Stimulated activated naive B cell treated with anti-CD40 and anti-IgM and Interleukin-4, amounts not matched to agents 10 μg/mL and 1 μg/mL and 100 μg/mL, for 72 hours (primary cell): ENCODE data around the gene TTC33.
"Not testable (repeated sequence)": the region's sequence is repeated elsewhere in the genome, so short reads cannot be mapped to it uniquely, and the experiment has no call there.

ENCODE experiments used
- ATAC-seq, 2 donors: fragments of 150-1000 bp; cut with Tn5 transposase; replicated peaks; 2 replicates each; pipeline ENCODE4 v1.10.0; 2021; ENCODE audit warnings: moderate library complexity in 1 of 2
- DNase-seq: peaks from one replicate; pipeline ENCODE4 v3.0.0; 2021
- H3K27ac Mint-ChIP-seq: one replicate; pipeline ENCODE4 v1.8.0; 2022; ENCODE audit warnings: mild to moderate bottlenecking, mixed read lengths
- H3K27me3 Mint-ChIP-seq, 2 donors: one replicate each; pipeline ENCODE4 v1.8.0; 2022; ENCODE audit warnings: mixed read lengths in 2 of 2
- H3K36me3 Mint-ChIP-seq, 2 donors: one replicate each; pipeline ENCODE4 v1.8.0; 2022; ENCODE audit warnings: mixed read lengths in 2 of 2, mild to moderate bottlenecking in 1 of 2
- H3K4me1 Mint-ChIP-seq, 2 donors: one replicate each; pipeline ENCODE4 v1.8.0; 2022; ENCODE audit warnings: mixed read lengths in 2 of 2, mild to moderate bottlenecking in 1 of 2
- H3K4me3 Mint-ChIP-seq, 2 donors: one replicate each; pipeline ENCODE4 v1.8.0; 2022; ENCODE audit warnings: mild to moderate bottlenecking in 2 of 2, mixed read lengths in 2 of 2, moderate library complexity in 1 of 2
- H3K9me3 Mint-ChIP-seq, 2 donors: one replicate each; pipeline ENCODE4 v1.8.0; 2022; ENCODE audit warnings: mixed read lengths in 2 of 2, mild to moderate bottlenecking in 1 of 2

TTC33 gene, protein sequence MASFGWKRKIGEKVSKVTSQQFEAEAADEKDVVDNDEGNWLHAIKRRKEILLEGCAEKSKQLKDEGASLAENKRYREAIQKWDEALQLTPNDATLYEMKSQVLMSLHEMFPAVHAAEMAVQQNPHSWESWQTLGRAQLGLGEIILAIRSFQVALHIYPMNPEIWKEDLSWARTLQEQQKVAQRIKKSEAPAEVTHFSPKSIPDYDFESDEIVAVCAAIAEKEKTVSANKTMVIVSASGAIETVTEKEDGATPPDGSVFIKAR

GRCh38 chr5:40755407-40756365 is at the start of gene TTC33:
Gene TTC33, minus strand, starts transcription at chr5:40755961. Its CDS starts 8,943 bp downstream, at chr5:40747018.
- ATAC-seq = peak; percentile 92 to 94
- peak; percentile 92 for DNase-seq
- Mint-ChIP-seq H3K36me3 (peaks cover 6 to 19% of the 10 kb centered on the region in 2 donors), H3K4me1 (peaks cover 11 to 16% of the 10 kb centered on the region in 2 donors), H3K4me3 (no peak within 1 kb of the TSS), H3K9me3 (no peaks in the 10 kb centered on the region), H3K27me3 (no peaks in the 10 kb centered on the region), H3K27ac (no peak within 1 kb of the TSS)

DNA sequence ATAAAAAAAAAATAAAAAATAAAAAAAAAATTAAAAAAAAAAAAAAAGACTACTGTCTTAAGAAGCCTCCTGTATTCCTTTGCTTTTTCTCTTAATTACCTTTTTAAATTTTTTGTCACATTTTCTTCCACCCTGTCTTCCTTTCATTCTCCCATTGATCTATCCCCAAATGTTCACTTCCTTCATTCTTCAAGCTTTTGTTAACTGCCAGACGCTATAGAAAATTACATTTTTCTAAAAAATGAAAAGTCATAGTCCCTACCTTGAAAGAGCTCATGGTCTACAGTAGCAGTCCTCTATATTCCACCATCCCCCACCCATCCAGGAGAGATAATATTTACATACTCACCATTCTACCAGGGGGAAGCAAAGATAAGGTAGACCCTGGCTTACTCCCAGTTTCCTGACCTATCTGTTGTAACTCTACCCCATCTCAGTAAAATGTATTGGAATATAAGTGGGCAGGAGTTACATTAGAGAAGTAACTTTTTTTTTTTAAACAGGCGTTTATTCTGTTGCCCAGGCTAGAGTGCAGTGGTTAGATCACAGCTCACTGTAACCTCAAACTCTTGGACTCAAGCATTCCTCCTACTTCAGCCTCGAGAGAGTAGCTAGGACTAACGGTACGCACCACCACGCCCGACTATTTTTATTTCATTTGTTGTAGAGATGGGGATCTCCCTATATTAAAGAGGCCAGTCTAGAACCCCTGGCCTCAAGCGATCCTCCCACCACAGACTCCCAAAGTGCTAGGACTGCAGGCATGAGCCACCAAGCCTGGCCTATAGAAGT is 46.2 kb upstream of the TTC33 start:
- Mint-ChIP-seq H3K27me3 (no peaks in the 10 kb centered on the region), H3K36me3 (no peaks in the 10 kb centered on the region), H3K4me3 (no peak overlapping the region), H3K27ac (no peak overlapping the region), H3K4me1 (peaks cover 0 to 6% of the 10 kb centered on the region in 2 donors), H3K9me3 (no peaks in the 10 kb centered on the region)
- DNase-seq = no peak
- ATAC-seq = no peak

DNA sequence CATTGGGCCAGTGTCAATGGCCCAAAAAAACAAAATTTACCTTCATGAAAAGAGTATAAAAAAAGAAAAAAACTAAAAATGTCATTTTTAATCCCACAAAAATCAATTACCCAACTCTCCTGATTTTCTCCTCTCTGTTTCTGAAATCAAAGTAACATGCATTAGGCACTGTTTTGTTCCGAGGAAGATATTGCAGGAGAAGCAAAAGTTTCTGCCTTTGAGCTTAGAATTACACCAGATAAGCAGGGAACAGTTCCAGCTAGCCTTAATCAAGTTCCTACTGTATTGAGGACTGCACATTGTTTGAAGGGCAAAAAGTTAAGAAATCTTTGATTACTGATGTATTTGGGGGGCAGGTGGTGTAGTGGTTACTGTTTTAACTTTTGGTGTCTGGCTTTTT is 43.5 kb upstream of the TTC33 start:
- Mint-ChIP-seq H3K36me3 (peaks cover 7 to 12% of the 10 kb centered on the region in 2 donors), H3K27ac (peak overlapping the region; percentile 97), H3K27me3 (no peaks in the 10 kb centered on the region), H3K4me1 (peaks cover 9 to 28% of the 10 kb centered on the region in 2 donors), H3K4me3 (no peak overlapping the region), H3K9me3 (no peaks in the 10 kb centered on the region)
- no peak for ATAC-seq
- DNase-seq = no peak

GRCh38 chr5:40798801-40799210 is 43.0 kb upstream of the TTC33 start:
- Mint-ChIP-seq H3K27me3 (no peaks in the 10 kb centered on the region), H3K4me3 (peak overlapping the region; percentile 92 to 95), H3K4me1 (peaks cover 12 to 33% of the 10 kb centered on the region in 2 donors), H3K27ac (peak overlapping the region; percentile 97), H3K9me3 (no peaks in the 10 kb centered on the region), H3K36me3 (peaks cover 9 to 16% of the 10 kb centered on the region in 2 donors)
- ATAC-seq = no peak
- DNase-seq = no peak

DNA sequence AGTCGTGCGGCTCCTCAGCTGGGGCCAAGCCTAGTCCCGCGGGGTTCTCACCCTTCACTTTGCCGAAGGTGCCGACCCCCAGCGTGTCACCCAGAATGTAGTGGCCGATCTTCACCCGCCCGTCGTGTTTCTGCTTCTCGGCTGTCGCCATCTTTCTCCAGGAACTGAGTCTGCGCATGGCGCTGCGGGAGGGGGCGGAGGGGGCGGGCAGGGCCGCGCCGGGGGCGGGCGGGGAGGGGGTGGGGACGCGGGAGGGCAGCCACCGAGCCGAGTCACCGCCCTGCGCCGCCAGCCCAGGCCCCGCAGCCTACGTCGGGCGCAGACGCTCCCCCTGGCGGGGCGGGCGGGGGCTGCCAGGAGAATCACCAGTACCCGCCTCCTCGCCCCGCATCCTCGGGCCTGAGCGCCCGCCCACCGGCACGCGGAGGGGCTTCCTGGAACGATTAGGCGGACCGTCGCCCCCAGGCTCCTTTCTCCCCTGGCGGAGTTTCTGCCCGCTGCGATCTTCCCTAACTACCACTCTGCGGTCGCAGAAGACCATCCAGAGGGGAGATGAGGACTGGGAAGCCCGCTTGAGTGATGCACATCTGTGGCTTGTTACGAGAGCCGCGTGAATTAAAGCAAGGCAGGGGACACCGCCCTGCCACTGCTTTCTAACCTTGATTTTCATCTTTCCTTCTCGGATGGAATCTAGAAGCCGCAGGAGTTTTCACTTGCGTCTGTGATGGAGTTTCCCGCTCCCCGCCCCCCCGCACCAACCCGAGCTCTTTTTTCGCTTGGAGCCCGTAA is 42.4 kb upstream of the TTC33 start, which contains the start of gene PRKAA1:
Gene PRKAA1, minus strand, starts transcription at position 363 of the 789 bp plus-strand sequence. Its CDS starts 185 bp downstream, at position 178.
- ATAC-seq = peak; percentile 92 to 95
- Mint-ChIP-seq H3K27ac (peak within 1 kb of the TSS; percentile 97), H3K27me3 (no peaks in the 10 kb centered on the region), H3K4me1 (peaks cover 15 to 39% of the 10 kb centered on the region in 2 donors), H3K4me3 (peak within 1 kb of the TSS; percentile 92 to 95), H3K9me3 (no peaks in the 10 kb centered on the region), H3K36me3 (peaks cover 9 to 20% of the 10 kb centered on the region in 2 donors)
- DNase-seq = peak; percentile 84

GRCh38 chr5:40797273-40798011 is 41.7 kb upstream of the TTC33 start:
- ATAC-seq (peak; percentile 56 to 60), DNase-seq (peak; percentile 64)
- no peaks in the 10 kb centered on the region for H3K9me3 Mint-ChIP-seq
- H3K27me3 Mint-ChIP-seq = no peaks in the 10 kb centered on the region
- peaks cover 9 to 20% of the 10 kb centered on the region in 2 donors for H3K36me3 Mint-ChIP-seq
- peak overlapping the region; percentile 93 for H3K27ac Mint-ChIP-seq
- H3K4me3 Mint-ChIP-seq = peak overlapping the region; percentile 92 to 95
- H3K4me1 Mint-ChIP-seq = peaks cover 15 to 40% of the 10 kb centered on the region in 2 donors

GRCh38 chr5:40796487-40796889 is 40.7 kb upstream of the TTC33 start:
- no peak overlapping the region for H3K27ac Mint-ChIP-seq
- DNase-seq (no peak), ATAC-seq (no peak)

DNA sequence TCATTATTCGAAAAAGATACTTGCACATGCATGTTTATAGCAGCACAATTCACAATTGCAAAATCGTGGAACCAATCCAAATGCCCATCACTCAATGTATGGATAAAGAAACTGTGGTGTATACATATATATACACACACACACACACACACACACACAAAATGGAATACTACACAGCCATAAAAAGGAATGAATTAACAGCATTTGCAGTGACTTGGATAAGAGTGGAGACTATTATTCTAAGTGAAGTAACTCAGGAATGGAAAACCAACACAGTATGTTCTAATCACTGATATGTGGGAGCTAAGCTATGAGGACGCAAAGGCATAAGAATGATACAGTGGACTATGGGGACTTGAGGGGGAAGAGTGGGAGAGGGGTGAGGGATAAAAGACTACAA is 39.1 kb upstream of the TTC33 start:
- Mint-ChIP-seq H3K36me3 (peaks cover 9 to 20% of the 10 kb centered on the region in 2 donors), H3K4me1 (peaks cover 15 to 64% of the 10 kb centered on the region in 2 donors)
- H3K9me3 Mint-ChIP-seq, H3K27ac Mint-ChIP-seq, H3K27me3 Mint-ChIP-seq, ATAC-seq, DNase-seq, H3K4me3 Mint-ChIP-seq: not testable (repeated sequence)

More at GRCh38 chr5:40796487-40796889, 40.7 kb upstream of the TTC33 start:
- Mint-ChIP-seq H3K4me3 (peak overlapping the region; percentile 92 to 95), H3K4me1 (peaks cover 15 to 48% of the 10 kb centered on the region in 2 donors), H3K9me3 (no peaks in the 10 kb centered on the region), H3K36me3 (peaks cover 9 to 20% of the 10 kb centered on the region in 2 donors), H3K27me3 (no peaks in the 10 kb centered on the region)

DNA sequence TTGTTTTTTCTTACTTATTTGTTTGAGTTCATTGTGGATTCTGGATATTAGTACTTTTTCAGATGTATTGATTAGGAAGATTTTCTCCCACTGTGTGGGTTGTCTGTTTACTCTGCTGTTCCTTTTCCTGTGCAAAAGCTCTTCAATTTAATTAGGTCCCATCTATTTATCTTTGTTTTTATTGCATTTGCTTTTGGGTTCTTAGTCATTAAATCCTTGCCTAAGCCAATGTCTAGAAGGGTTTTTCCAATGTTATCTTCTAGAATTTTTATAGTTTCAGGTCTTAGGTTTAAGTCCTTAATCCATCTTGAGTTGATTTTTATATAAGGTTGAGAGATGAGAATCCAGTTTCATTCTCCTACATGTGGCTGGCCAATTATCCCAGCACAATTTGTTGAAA is 38.6 kb upstream of the TTC33 start:
- DNase-seq, H3K27ac Mint-ChIP-seq, H3K4me3 Mint-ChIP-seq, H3K9me3 Mint-ChIP-seq, ATAC-seq, H3K27me3 Mint-ChIP-seq: not testable (repeated sequence)
- peaks cover 9 to 20% of the 10 kb centered on the region in 2 donors for H3K36me3 Mint-ChIP-seq
- H3K4me1 Mint-ChIP-seq = peaks cover 15 to 68% of the 10 kb centered on the region in 2 donors

- H3K36me3 Mint-ChIP-seq = peaks cover 23 to 32% of the 10 kb centered on the region in 2 donors
- not testable (repeated sequence) for DNase-seq, H3K27ac Mint-ChIP-seq, H3K9me3 Mint-ChIP-seq, H3K27me3 Mint-ChIP-seq, H3K4me3 Mint-ChIP-seq, ATAC-seq
- peaks cover 17 to 78% of the 10 kb centered on the region in 2 donors for H3K4me1 Mint-ChIP-seq
Measured at GRCh38 chr5:40792691-40793090, 36.9 kb upstream of the TTC33 start.

DNA sequence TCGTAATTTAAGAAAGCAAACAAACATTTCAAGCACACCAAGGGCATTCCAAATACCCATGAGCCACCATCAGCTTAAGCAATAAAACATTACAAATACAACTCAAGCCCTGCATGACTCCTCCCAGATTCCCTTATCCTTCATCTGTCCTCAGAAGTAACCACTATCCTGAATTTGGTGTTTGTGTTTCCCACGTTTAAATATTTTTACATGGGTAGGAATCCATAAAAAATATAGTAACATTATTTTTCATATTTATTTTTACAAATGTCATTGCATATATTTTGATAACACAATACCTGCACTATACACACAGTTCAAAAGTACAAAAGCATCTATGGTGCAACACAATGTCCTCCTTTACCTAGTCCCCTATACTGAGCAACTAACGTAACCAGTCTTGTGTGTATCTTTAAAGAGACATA is 36.0 kb upstream of the TTC33 start:
- Mint-ChIP-seq H3K4me1 (peaks cover 16 to 76% of the 10 kb centered on the region in 2 donors), H3K36me3 (peaks cover 27 to 38% of the 10 kb centered on the region in 2 donors), H3K9me3 (peaks cover 0 to 5% of the 10 kb centered on the region in 2 donors), H3K27me3 (no peaks in the 10 kb centered on the region), H3K27ac (no peak overlapping the region), H3K4me3 (no peak overlapping the region)
- no peak for DNase-seq
- no peak for ATAC-seq

DNA sequence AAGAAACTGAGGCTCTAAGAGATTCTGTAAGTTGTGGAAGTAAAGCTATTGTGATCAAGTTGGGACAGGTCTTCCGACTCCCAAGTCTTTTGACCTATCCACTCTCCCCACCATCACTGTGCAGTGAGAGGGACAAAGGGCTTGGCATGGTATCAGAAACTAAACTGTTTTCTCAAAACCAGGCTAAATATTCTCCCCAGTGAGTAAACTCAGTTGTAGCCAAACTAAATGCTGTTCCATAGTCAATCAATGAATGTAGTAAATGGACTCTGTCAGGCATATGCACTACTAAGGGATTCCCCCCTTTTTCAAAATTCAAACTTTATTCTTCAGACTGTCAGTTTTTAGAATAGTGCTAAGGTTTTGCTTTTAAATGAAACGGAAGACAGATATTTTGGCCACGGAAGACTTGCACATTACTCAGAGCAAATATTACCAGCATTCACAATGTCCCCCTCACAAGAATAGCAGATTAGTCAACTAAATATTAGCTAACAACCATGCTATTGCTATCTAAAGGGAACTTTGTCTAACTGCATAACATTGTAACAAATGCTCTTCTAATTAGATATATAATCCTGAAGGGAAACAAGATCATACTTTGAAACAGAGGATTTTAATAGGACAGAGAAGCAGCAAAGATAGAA is 35.3 kb upstream of the TTC33 start:
- no peak overlapping the region for H3K27ac Mint-ChIP-seq
- DNase-seq = no peak
- H3K4me1 Mint-ChIP-seq = peaks cover 15 to 70% of the 10 kb centered on the region in 2 donors
- ATAC-seq = no peak
- H3K36me3 Mint-ChIP-seq = peaks cover 31 to 44% of the 10 kb centered on the region in 2 donors
- H3K9me3 Mint-ChIP-seq = peaks cover 0 to 6% of the 10 kb centered on the region in 2 donors
- no peaks in the 10 kb centered on the region for H3K27me3 Mint-ChIP-seq
- H3K4me3 Mint-ChIP-seq = no peak overlapping the region
